ENCODE measurements around the gene TFDP2.
"Not testable (repeated sequence)": the region's sequence is repeated elsewhere in the genome, so short reads cannot be mapped to it uniquely, and the experiment has no call there.

Gene TFDP2

GRCh38 chr3:141915016-141915415, 234.3 kb downstream of the TFDP2 start:
- DNase-seq, result no peak

DNA sequence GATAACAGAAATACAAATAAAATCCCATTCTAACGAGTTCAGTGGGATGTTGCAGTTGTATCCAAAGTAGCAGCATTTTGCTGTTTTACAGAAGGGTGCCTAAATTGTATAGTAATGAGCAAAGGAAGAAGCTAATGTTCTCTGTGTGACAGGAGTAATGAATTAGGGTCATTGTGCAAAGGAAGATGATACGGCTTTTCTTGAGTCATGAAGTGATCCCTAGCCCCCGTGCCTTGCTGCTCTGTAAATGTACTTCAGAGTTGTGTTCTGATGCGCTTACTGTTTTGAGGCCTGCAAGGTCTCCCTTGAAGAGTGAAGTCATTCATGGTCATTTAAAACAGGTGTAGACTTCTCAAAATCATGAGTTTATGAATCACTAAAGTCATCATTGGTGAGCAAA, 235.0 kb downstream of the TFDP2 start:
- DNase-seq, result no peak

- peak; percentile 44 for DNase-seq
These were observed 236.1 kb downstream of the TFDP2 start for GRCh38 chr3:141913150-141913811.

- not testable (repeated sequence) for DNase-seq
These were observed 239.4 kb downstream of the TFDP2 start for GRCh38 chr3:141909986-141910385.

- no peak for DNase-seq
These were observed 239.9 kb downstream of the TFDP2 start for GRCh38 chr3:141909408-141909807.

- no peak for DNase-seq
These were observed 244.2 kb downstream of the TFDP2 start for GRCh38 chr3:141905129-141905528.

DNA sequence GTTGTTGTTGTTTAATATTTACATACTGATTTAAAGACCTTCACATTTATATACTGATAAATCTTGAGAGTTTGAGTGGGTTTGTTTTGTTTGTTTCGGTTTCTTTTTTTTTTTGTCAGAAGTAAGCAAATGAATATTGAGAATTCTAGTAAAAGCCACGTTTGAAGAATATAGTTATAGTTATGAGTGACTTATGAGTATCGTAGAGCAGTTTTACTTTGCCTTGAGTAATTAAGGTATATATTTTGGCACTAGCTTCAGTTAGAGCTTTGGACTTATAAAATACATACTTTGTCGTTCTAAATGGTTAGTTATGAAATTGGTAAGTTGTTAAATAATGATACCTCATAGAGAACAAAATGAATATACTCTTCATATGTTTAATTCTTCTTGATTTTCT, 245.1 kb downstream of the TFDP2 start:
- DNase-seq, result no peak

DNA sequence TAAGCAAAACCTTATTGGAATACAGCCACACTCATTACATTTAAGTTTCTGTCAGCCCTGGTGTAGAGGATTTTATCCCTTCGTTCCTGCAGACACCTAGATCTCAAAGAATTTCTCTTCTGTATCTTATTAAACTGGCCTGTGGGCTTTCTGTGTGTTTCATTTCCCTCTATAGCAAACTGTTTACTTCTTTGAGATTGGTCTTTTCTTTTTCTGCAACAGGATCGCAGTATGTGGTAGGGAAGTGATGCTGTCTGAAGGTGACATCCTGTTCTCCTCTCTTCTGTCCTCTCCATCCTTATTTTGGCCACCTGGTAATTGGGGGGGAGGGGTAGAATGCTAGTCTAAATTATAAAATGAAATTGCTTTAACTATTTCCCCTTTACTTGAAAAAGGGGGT, 247.4 kb downstream of the TFDP2 start:
- DNase-seq, result no peak

- no peak for DNase-seq
These were observed 249.0 kb downstream of the TFDP2 start for GRCh38 chr3:141900343-141900742.

GRCh38 chr3:141898908-141899307, 250.4 kb downstream of the TFDP2 start:
- no peak for DNase-seq

DNA sequence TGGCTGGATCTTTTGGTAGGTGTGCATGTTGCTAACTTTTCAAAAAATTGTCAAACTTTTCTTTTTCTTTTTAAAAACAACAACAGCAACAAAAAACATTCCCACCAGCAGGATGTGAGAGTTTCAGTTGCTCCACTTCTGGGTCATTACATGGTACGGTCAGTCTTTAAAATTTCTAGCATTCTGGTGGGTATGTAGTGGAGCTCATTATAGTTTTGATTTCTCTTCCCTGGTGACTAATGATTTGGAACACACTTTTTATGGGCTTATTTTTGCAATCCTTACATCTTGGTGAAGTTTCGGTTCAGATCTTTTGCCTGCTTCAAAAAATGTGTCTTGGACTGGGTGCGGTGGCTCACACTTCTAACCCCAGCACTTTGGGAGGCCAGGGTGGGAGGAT, 253.6 kb downstream of the TFDP2 start:
- no peak for DNase-seq

DNA sequence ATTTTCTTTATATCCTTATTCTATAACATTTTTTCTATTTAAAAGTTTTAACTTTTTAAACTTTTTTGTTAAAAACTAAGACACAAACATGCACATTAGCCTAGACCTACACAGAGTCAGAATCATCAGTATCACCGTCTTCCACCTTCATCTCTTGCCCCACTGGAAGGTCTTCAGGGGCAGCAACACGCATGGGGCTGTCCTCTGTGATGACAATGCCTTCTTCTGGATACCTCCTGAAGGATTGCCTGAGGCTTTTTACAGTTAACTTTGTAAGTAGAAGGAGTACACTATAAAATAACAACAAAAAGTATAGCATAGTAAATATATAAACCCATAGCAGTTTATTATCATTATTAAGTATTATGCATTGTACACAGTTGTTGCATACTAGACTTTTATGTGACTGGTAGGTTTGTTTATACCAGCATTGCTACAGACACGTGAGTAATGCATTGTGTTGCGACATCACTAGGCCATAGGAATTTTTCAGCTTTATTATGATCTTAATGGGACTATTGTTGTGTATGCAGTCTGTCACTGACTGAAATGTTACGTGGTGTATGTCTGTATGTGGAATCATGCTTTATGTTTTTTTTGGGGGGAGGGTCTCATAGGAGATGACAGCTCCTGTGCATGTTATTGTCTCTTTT, 254.7 kb downstream of the TFDP2 start:
- no peak for DNase-seq

All from NCI-H2029 (cell line).